CD4-positive, alpha-beta T cell (primary cell): Measurements from ENCODE around the gene ACAD8. TPM values are rescaled to one million over a fixed set of nuclear protein-coding genes. Genes with fewer than 3 reads are reported as not detected.

Experiments used
- ATAC-seq: fragments of 200-7000 bp; cut with Tn5 transposase; one replicate; pipeline ENCODE4 v1.10.0; 2022; ENCODE audit warnings: mild to moderate bottlenecking; ENCODE audit not compliant: poor library complexity
- CTCF ChIA-PET: fragments of 350-600 bp; sonication (Branson Sonifier 250); formaldehyde crosslinking; loops from one replicate; lab custom pipeline; 2021; ENCODE audit warnings: antibody characterized with exemption, inconsistent platforms; lab: Charles Lee
- POLR2A ChIA-PET: fragments of 350-600 bp; sonication (Branson Sonifier 250); formaldehyde crosslinking; loops from one replicate; lab custom pipeline; 2021; ENCODE audit warnings: antibody characterized with exemption, inconsistent platforms; lab: Charles Lee
- DNase-seq, 14 experiments: peaks; one replicate each; pipeline ENCODE4 v3.0.0-alpha.2; 2013 to 2020; ENCODE audit warnings: mixed read lengths in 2 of 14
- H3K27ac ChIP-seq, 2 donors: one replicate each; pipeline versions ENCODE4 v1.5.1 to v1.7.0; 2013; ENCODE audit warnings: low read length in 2 of 2, low read depth in 1 of 2, mild to moderate bottlenecking in 1 of 2
- H3K27me3 ChIP-seq, 2 experiments: 1 replicate in 1 of 2; 2 replicates in 1 of 2; pipeline versions ENCODE4 v1.6.1 to v1.7.0; 2013; ENCODE audit warnings: low read length in 2 of 2, control low read depth in 1 of 2, mild to moderate bottlenecking in 1 of 2, moderate library complexity in 1 of 2; ENCODE audit not compliant: insufficient read depth in 2 of 2, control insufficient read depth in 1 of 2
- H3K36me3 ChIP-seq: one replicate; pipeline ENCODE4 v1.6.1; 2013; ENCODE audit warnings: low read length, control low read depth; ENCODE audit not compliant: insufficient read depth
- H3K4me1 ChIP-seq: one replicate; pipeline ENCODE4 v1.6.1; 2013; ENCODE audit warnings: low read length, control low read depth; ENCODE audit not compliant: insufficient read depth
- H3K4me3 ChIP-seq: one replicate; pipeline ENCODE4 v1.5.1; 2013; ENCODE audit warnings: mild to moderate bottlenecking, low read length, moderate library complexity
- H3K9me3 ChIP-seq, 2 experiments: 1 replicate in 1 of 2; 2 replicates in 1 of 2; pipeline versions ENCODE4 v1.6.1 to v1.7.0; 2013; ENCODE audit warnings: low read length in 2 of 2, mild to moderate bottlenecking in 2 of 2, control low read depth in 1 of 2, moderate library complexity in 1 of 2; ENCODE audit not compliant: control insufficient read depth in 1 of 2, insufficient read depth in 1 of 2
- H3K27ac Mint-ChIP-seq: one replicate; pipeline ENCODE4 v1.8.0; 2020; ENCODE audit warnings: mixed read lengths
- H3K27me3 Mint-ChIP-seq: one replicate; pipeline ENCODE4 v1.8.0; 2021; ENCODE audit warnings: mixed read lengths
- H3K36me3 Mint-ChIP-seq: one replicate; pipeline ENCODE4 v1.8.0; 2021; ENCODE audit warnings: low read depth, mixed read lengths
- H3K4me1 Mint-ChIP-seq: one replicate; pipeline ENCODE4 v1.8.0; 2021; ENCODE audit warnings: low read depth, mixed read lengths
- H3K4me3 Mint-ChIP-seq: one replicate; pipeline ENCODE4 v1.8.0; 2020; ENCODE audit warnings: mild to moderate bottlenecking, mixed read lengths
- H3K9me3 Mint-ChIP-seq: one replicate; pipeline ENCODE4 v1.8.0; 2020; ENCODE audit warnings: mixed read lengths
- CTCF ChIP-seq: fragments of 200-600 bp; IDR thresholded peaks from one replicate; pipeline ENCODE4 v1.8.0; 2022; ENCODE audit warnings: antibody characterized with exemption, mild to moderate bottlenecking
- intact Hi-C, 2 experiments: fragments of 100-400 bp; cut with DNase I in 1 of 2; cut with micrococcal nuclease in 1 of 2; formaldehyde crosslinking; loops; one replicate each; pipeline versions ENCODE4 v1.15.1 to v1.9.0; 2023 to 2025; cut with DNase I, micrococcal nuclease
- total RNA-seq, 174 experiments: library from RNA in 2 of 174; stranded (reverse) in 2 of 174; gene quantifications; one replicate each; pipeline ENCODE4 v1.2.3 and lab custom pipeline; 2021 to 2026

ACAD8 gene
- total RNA-seq, 2 experiments from 2014 or later, result 15.0 to 16.3 TPM

- Histone ChIP-seq H3K4me1 (no peaks in the 10 kb centered on the region), H3K27me3 (no peaks in the 10 kb centered on the region), H3K9me3 (no peaks in the 10 kb centered on the region), H3K36me3 (no peaks in the 10 kb centered on the region), H3K4me3 (no peak overlapping the region), H3K27ac (no peak overlapping the region)
- no peak for DNase-seq
- H3K36me3 Mint-ChIP-seq, result no peaks in the 10 kb centered on the region
- no peaks in the 10 kb centered on the region for H3K27me3 Mint-ChIP-seq
- no peak overlapping the region for H3K4me3 Mint-ChIP-seq
- no peak overlapping the region for H3K27ac Mint-ChIP-seq
- H3K4me1 Mint-ChIP-seq, result no peaks in the 10 kb centered on the region
- no peak for ATAC-seq
- TF ChIP-seq CTCF, result no peak
- no peaks in the 10 kb centered on the region for H3K9me3 Mint-ChIP-seq
- intact Hi-C loops, result no loop called here
- ChIA-PET CTCF (no interaction called here), POLR2A (no interaction called here)
These were observed 39.3 kb downstream of the ACAD8 start for GRCh38 chr11:134292661-134293060.

GRCh38 chr11:134293119-134294113 lies 40.0 kb downstream of the ACAD8 start:
- no peaks in the 10 kb centered on the region for H3K27me3 Mint-ChIP-seq
- no peaks in the 10 kb centered on the region for H3K9me3 Mint-ChIP-seq
- CTCF ChIA-PET, result no interaction called here
- POLR2A ChIA-PET, result no interaction called here
- no peak overlapping the region for H3K4me3 Mint-ChIP-seq
- DNase-seq (no peak), ATAC-seq (no peak)
- Histone ChIP-seq H3K4me1 (no peaks in the 10 kb centered on the region), H3K4me3 (no peak overlapping the region), H3K27me3 (no peaks in the 10 kb centered on the region), H3K36me3 (no peaks in the 10 kb centered on the region), H3K27ac (no peak overlapping the region), H3K9me3 (no peaks in the 10 kb centered on the region)
- intact Hi-C loops, result no loop called here
- H3K27ac Mint-ChIP-seq, result no peak overlapping the region
- no peak for TF ChIP-seq CTCF
- no peaks in the 10 kb centered on the region for H3K4me1 Mint-ChIP-seq
- no peaks in the 10 kb centered on the region for H3K36me3 Mint-ChIP-seq

DNA sequence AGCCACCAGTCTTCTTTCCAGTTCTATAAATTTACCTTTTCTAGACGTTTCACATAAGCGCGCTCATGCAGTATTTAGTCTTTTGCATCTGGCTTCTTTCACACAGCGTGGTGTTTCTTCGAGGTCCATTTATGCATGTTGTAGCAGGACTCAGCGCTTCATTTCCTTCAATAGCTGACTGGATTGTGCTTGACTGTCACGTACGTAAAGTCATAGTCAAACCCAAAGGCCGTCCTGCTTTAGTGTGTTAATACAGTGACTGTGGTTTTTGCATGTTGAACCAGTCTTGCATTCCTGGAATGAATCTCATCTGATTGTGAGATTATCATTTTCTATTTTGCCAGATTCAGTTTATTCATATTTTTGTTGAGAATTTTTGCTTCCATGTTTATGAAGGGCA lies 41.3 kb downstream of the ACAD8 start:
- H3K9me3 Mint-ChIP-seq, result no peaks in the 10 kb centered on the region
- H3K4me1 Mint-ChIP-seq, result no peaks in the 10 kb centered on the region
- no peak for DNase-seq
- no peak overlapping the region for H3K27ac ChIP-seq
- ChIA-PET POLR2A (no interaction called here), CTCF (no interaction called here)
- no peaks in the 10 kb centered on the region for H3K36me3 ChIP-seq
- ATAC-seq, result no peak
- H3K4me3 Mint-ChIP-seq, result no peak overlapping the region
- no peaks in the 10 kb centered on the region for H3K27me3 ChIP-seq
- intact Hi-C loops, result no loop called here
- no peak overlapping the region for H3K27ac Mint-ChIP-seq
- no peaks in the 10 kb centered on the region for H3K4me1 ChIP-seq
- H3K36me3 Mint-ChIP-seq, result no peaks in the 10 kb centered on the region
- TF ChIP-seq CTCF, result no peak
- H3K27me3 Mint-ChIP-seq, result no peaks in the 10 kb centered on the region
- H3K4me3 ChIP-seq, result no peak overlapping the region
- no peaks in the 10 kb centered on the region for H3K9me3 ChIP-seq
